HEK293T (cell line): ENCODE results near the gene ITFG2.

Source experiments
- CTCF ChIA-PET: fragments of 350-600 bp; formaldehyde crosslinking; extraction: SDS; loops from one replicate; lab custom pipeline; 2021; ENCODE audit warnings: antibody characterized with exemption, inconsistent platforms; lab: Yijun Ruan, JAX
- POLR2A ChIA-PET: fragments of 350-600 bp; formaldehyde crosslinking; extraction: SDS; loops from one replicate; lab custom pipeline; 2020; ENCODE audit warnings: antibody characterized with exemption, inconsistent platforms; lab: Yijun Ruan, JAX
- DNase-seq: peaks from one replicate; pipeline ENCODE4 v3.0.0; 2012; ENCODE audit warnings: mixed read lengths; ENCODE audit errors: extremely low spot score
- ARNT ChIP-seq: fragments of 450-650 bp; IDR thresholded peaks from 2 replicates; pipeline ENCODE4 v1.6.1; 2017; ENCODE audit warnings: mild to moderate bottlenecking
- BHLHE40 ChIP-seq: fragments of 450-650 bp; IDR thresholded peaks from 2 replicates; pipeline ENCODE4 v1.6.1; 2016; ENCODE audit warnings: mild to moderate bottlenecking, moderate library complexity, borderline replicate concordance
- CTBP1 ChIP-seq: fragments of 450-650 bp; IDR thresholded peaks from 2 replicates; pipeline ENCODE4 v1.6.1; 2016; ENCODE audit warnings: borderline replicate concordance
- ELF4 ChIP-seq: fragments of 450-650 bp; IDR thresholded peaks from 2 replicates; pipeline ENCODE4 v1.6.1; 2017; ENCODE audit warnings: antibody characterized with exemption
- FOXA1 ChIP-seq: fragments of 450-650 bp; IDR thresholded peaks from 2 replicates; pipeline ENCODE4 v1.6.1; 2016; ENCODE audit warnings: mild to moderate bottlenecking
- FOXK2 ChIP-seq: fragments of 450-650 bp; IDR thresholded peaks from 2 replicates; pipeline ENCODE4 v1.6.1; 2016; ENCODE audit warnings: mild to moderate bottlenecking
- FOXM1 ChIP-seq: fragments of 450-650 bp; IDR thresholded peaks from 2 replicates; pipeline ENCODE4 v1.6.1; 2017; ENCODE audit warnings: mild to moderate bottlenecking, borderline replicate concordance
- HDGF ChIP-seq: fragments of 450-650 bp; IDR thresholded peaks from 2 replicates; pipeline ENCODE4 v1.6.1; 2017; ENCODE audit warnings: antibody characterized with exemption, borderline replicate concordance
- L3MBTL2 ChIP-seq: fragments of 450-650 bp; conservative IDR thresholded peaks from 2 replicates; pipeline ENCODE4 v1.6.1; 2016; ENCODE audit warnings: mild to moderate bottlenecking
- LEF1 ChIP-seq: fragments of 450-650 bp; IDR thresholded peaks from 2 replicates; pipeline ENCODE4 v1.6.1; 2017; ENCODE audit warnings: mild to moderate bottlenecking, borderline replicate concordance
- NFRKB ChIP-seq: fragments of 450-650 bp; IDR thresholded peaks from 2 replicates; pipeline ENCODE4 v1.6.1; 2016; ENCODE audit warnings: mild to moderate bottlenecking, moderate library complexity
- PKNOX1 ChIP-seq: fragments of 450-650 bp; IDR thresholded peaks from 2 replicates; pipeline ENCODE4 v1.6.1; 2016
- SP1 ChIP-seq: fragments of 450-650 bp; IDR thresholded peaks from 2 replicates; pipeline ENCODE4 v1.6.1; 2017
- SUZ12 ChIP-seq: fragments of 450-650 bp; IDR thresholded peaks from 2 replicates; pipeline ENCODE4 v1.6.1; 2016; ENCODE audit warnings: mild to moderate bottlenecking
- TARDBP ChIP-seq: fragments of 450-650 bp; IDR thresholded peaks from 2 replicates; pipeline ENCODE4 v1.6.1; 2016
- ZNF384 ChIP-seq: fragments of 450-650 bp; IDR thresholded peaks from 2 replicates; pipeline ENCODE4 v1.6.1; 2016

Gene ITFG2

GRCh38 chr12:2834581-2835491 lies 22.4 kb downstream of the ITFG2 start, which contains the start of gene NRIP2:
TSS of gene NRIP2 (minus strand) at chr12:2835035. CDS start at chr12:2834983, 52 bp downstream.
- TF ChIP-seq LEF1 (no peak), FOXK2 (no peak), SP1 (no peak), L3MBTL2 (no peak), FOXM1 (no peak), ELF4 (no peak), TARDBP (no peak), PKNOX1 (no peak)
- ChIA-PET CTCF (interaction anchor here (0.6 to 1.1 kb wide), 3 partner anchors 11 to 157 kb away, joined by 3 to 4 read pairs (median 4); no protein-coding TSS in a partner anchor), POLR2A (interaction anchor here (0.7 to 2.1 kb wide), 2 partner anchors 22 to 39 kb away, joined by 3 to 6 read pairs; no protein-coding TSS in a partner anchor)
- peak; percentile 35 for DNase-seq

DNA sequence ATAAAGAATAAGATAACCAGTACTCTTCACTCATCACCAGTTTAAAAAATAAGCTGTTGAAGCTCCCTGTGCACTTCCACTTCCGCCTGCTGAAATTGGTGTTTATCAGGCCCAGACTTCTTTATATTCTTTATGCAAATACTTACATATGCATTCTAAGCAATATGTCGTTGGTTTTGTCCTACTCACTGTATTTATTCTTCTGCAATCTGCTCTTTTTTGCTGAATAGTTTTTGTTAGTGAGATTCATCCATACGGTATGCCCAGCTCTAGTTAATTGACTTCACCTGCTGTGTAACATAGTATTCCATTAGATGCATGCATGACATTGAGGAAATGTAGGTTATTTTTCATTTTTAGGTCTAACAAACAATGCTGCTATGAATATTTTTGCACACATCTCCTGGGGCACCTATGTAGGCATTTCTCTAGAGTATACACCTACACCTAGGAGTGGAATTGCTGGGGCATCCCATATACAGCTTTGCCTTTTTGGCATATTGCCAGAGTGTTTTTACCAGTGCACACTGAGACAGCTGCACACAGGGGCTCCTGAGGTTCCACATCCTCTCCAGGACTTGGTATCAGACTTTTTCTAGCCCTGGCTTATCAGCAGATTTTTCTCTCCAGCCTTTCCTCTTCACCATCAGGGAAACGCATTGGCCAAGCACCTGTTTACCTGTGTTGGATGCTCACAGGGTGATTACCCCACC lies 23.4 kb downstream of the ITFG2 start:
- ChIA-PET POLR2A (interaction anchor here (0.9 to 2.1 kb wide), 2 partner anchors 9 to 23 kb away, joined by 3 to 6 read pairs; no protein-coding TSS in a partner anchor), CTCF (interaction anchor here (1.0 kb wide), 1 partner anchor 10 kb away, joined by 3 read pairs; no protein-coding TSS in a partner anchor)
- TF ChIP-seq L3MBTL2 (no peak), TARDBP (no peak)
- no peak for DNase-seq

DNA sequence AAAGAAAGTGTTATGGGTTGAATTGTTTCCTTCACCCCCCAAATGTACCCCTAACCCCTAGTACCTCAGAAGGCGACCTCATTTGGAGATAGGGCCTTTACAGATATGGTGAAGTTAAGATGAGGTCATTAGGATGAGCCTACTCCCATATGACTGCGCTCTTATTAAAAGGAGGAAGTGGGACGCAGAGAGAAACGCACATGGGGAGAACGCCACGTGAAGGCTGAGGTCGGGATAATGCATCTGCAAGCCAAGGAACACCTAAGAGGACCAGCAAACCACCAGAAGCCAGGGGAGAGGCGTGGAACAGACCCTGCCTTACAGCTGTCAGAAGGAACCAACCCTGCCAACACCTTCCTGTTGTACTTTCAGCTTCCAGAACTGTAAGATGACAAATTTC lies 24.1 kb downstream of the ITFG2 start:
- TF ChIP-seq L3MBTL2 (no peak), ELF4 (no peak), SUZ12 (no peak), PKNOX1 (no peak), HDGF (no peak), FOXM1 (no peak), LEF1 (no peak), FOXK2 (no peak), CTBP1 (no peak)
- ChIA-PET CTCF (no interaction called here), POLR2A (interaction anchor here (0.9 kb wide), 1 partner anchor 8 kb away, joined by 3 read pairs; no protein-coding TSS in a partner anchor)
- DNase-seq, result no peak

DNA sequence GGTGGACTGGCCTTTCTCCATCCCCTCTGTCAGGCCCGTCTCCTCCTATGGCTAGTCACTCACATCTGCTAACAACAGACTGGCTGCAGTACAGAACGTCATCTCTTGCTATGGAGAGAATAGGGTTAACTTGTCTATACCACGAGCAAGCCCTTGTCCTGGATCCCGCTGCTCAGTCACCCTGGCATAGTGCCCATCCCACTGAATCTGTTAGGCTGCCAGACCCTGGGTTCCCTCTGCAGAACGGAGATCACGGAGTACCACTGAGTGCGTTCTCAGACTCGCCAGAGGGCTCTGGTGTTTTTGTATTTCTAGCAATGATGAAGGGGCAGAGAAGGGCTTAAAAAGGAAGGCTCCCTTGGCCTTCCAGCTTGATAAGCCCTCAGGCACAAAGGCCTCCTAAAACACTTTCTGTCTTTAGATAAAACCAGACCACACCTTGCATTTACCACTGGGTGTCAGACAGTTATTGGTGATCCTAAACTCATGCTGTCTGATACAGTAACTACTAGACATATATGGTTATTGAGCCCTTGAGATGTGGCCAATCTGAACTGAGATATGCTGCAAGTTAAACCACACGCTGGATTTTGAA lies 28.7 kb downstream of the ITFG2 start:
- TF ChIP-seq ARNT (no peak), ELF4 (no peak), SUZ12 (no peak), FOXA1 (no peak), NFRKB (no peak), HDGF (no peak), LEF1 (no peak), L3MBTL2 (no peak), CTBP1 (no peak), FOXK2 (no peak), ZNF384 (no peak), BHLHE40 (no peak), PKNOX1 (no peak), SP1 (no peak)
- DNase-seq, result no peak
- POLR2A ChIA-PET, result no interaction called here
- CTCF ChIA-PET, result no interaction called here

GRCh38 chr12:2842948-2843347 lies 30.5 kb downstream of the ITFG2 start:
- POLR2A ChIA-PET, result no interaction called here
- CTCF ChIA-PET, result no interaction called here
- no peak for DNase-seq
- TF ChIP-seq ELF4 (no peak), SUZ12 (no peak), CTBP1 (no peak), HDGF (no peak), TARDBP (no peak), BHLHE40 (no peak), FOXM1 (no peak), ZNF384 (no peak), ARNT (no peak), L3MBTL2 (no peak), NFRKB (no peak), SP1 (no peak)
